Left forelimb (tissue), 1 donor: ENCODE measurements around the gene MED17.
"Not testable (repeated sequence)": the region's sequence is repeated elsewhere in the genome, so short reads cannot be mapped to it uniquely, and the experiment has no call there.

ENCODE experiments used
- DNase-seq: peaks from one replicate; pipeline ENCODE4 v3.0.0-alpha.2; 2018; ENCODE audit warnings: low spot score

The MED17 gene

DNA sequence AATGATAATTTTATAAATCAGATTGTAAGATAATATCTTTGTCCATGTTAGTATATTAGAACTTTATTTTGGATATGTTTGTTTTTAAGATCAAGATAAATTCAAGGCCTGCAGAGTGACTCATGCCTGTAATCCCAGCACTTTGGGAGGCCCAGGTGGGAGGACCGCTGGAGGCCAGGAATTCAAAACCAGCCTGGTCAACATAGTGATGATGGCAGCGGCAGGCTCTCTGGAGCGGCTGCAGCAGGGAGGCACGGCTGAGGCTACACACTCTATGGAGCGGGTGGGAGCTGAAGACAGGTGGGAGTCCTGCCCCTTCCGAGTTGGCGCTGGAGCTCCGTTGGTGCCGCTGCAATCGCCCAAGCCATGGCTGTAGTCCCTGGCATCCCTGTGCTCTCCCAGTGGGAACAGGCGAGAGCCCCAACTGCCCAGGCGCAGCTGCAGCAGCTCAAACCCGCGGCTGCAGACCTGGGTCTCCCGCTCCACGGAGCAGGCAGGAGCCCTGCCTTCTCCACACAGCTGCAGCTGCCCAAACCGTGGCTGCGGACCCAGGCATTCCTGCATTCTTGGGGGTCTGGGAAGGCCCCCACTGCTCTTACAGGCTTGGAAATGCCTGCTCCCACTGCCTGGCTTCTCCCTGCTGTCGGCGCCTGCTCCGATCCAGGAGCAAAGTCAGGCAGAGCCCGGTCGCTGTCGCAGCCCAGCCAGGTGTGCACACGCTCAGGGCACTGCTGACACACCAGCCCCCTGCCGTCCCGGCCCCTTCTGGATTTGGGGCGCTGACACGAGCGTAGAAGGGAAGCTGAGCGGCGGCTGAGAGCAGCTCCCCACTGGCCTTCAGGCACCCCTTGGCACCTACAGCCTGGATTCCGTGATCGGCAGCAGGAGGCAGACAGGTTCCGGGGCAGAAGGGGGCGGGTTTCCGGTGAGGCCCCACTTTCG is 25.9 kb upstream of the MED17 start:
- no peak for DNase-seq

GRCh38 chr11:93759123-93759522 is 25.0 kb upstream of the MED17 start:
- not testable (repeated sequence) for DNase-seq

GRCh38 chr11:93761910-93762309 is 22.2 kb upstream of the MED17 start:
- DNase-seq: no peak

DNA sequence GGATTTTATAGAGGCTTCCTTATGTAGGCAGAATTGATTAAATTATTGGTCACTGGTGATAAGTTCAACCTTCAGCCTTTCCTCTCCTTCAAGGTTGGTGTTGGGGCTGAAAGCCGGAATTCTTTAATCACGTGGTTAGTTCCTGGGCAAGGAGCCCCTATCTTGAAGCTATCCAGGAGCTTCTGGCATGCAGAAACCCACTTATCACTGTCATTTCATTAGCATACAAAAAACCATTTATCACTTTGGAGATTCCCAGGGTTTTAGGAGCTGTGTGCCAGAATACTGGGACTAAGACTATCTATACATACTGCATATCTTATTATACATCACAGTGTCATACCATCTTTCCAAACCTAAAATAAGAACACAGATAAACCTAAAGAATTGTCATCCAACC is 18.5 kb upstream of the MED17 start:
- DNase-seq: no peak

GRCh38 chr11:93766504-93766903 is 17.6 kb upstream of the MED17 start:
- no peak for DNase-seq

GRCh38 chr11:93767018-93767417 is 17.1 kb upstream of the MED17 start:
- DNase-seq: no peak

GRCh38 chr11:93770160-93770559 is 13.9 kb upstream of the MED17 start:
- no peak for DNase-seq

GRCh38 chr11:93772123-93772522 is 12.0 kb upstream of the MED17 start:
- DNase-seq: no peak

DNA sequence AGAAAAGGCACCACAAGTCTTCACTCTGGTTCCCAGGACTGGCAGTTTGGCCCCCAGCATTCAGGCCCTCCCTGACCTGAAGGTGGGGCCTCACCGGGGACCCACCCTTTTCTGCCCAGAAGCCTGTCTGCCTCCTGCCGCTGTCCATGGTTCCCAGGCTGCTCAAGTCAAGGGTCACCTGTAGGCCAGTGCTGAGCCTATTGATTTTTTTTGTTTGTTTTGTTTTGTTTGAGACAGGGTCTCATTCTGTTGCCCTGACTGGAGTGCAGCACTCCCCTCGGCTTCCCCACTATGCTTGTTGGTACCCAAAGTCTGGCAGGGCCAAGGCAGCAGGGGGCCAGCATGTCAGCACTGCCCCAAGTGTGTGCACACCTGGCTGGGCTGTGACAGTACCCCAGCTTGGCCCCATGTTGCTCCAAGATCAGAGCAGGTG is 11.0 kb upstream of the MED17 start:
- DNase-seq: no peak

DNA sequence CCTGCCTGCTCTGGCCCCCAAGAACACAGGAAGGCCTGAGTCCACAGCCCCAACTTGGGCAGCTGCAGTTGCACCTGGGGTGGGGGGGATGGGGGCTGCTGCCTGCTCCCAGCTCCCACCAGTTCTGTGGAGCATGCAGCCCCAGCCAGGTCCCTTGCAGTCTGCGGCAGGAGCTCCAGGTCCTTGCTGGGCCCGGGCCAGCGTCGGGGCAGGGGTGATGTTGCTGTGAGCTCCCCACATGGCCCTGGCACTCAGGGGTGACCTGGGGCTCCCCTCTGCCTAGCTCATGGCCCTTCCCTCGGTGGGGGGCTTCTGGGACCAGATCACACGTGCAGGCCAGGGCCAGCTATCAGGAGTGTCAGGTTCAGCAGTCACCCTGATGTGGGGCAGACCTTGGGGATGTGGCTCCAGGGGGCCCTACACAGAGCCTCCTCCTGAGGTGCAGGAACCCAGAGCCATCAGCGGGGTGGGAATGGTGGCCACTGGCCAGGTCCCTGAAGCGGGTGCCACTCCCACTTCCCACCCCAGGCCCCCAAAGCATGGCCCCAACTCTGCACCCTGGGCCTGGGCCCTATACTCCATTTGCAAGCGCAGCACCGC is 10.4 kb upstream of the MED17 start:
- DNase-seq: no peak

- DNase-seq: not testable (repeated sequence)
Observed at GRCh38 chr11:93774560-93774959, 9.5 kb upstream of the MED17 start.

DNA sequence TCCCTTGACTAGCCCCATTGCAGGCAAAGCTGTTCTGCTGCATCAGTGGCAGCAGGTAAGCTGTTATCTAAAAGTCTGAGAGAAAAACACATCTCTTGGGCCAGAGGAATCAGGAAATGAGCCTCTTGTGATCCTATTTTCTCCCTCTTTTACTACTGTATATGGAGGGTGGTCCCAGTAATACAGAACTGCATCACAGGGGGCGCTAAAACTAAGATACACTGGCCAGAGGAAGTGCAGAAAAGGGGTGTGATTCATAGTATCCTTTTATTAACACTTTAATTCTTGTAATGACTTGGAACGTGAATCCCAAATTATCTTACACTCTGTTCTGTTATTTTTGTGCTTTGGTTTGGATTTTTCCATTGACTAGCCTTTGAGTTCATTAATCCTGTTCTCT is 8.8 kb upstream of the MED17 start:
- DNase-seq: no peak

- no peak for DNase-seq
Observed at GRCh38 chr11:93783362-93783761, 720 bp upstream of the MED17 start.

DNA sequence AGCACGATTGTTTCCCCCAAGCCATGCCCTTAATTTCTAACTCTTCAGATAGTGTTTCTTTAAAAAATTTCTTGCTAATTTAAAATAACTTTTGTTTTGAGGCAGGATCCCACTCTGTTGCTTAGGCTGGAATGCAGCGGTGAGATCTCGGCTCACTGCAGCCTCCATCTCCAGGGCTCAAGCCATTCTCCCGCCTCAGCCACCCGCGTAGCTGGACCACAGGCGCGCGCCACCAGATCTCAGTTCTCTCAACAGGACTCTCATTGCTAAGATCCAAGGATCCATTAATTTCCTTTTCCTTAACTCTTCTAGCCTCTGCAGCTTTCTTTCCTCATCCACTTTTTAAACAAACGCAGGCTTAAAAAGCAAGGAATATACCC is 327 bp upstream of the MED17 start:
- DNase-seq: no peak

DNA sequence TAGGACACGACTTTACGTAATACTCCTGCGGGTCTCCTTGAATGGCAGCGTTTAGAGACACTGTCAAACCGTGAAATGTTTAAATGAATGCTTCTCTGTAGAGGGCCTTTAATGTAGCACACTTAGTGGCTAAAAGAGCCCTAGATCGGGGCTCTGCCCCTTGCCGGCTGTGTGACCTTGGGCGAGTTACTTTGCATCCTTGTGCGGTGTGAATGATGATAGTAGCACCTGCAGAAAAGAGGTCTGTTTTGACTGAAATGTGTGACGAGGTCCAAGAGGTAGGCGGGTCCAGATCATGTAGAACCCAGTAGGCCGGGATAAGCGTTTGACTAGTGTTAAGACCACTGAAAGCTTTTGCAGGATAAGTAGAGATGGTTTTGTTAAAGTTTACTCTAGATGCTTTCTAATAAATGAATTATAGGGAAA is 866 bp downstream of the MED17 start:
- no peak for DNase-seq

GRCh38 chr11:93791493-93791892 is 7.4 kb downstream of the MED17 start:
- DNase-seq: no peak

DNA sequence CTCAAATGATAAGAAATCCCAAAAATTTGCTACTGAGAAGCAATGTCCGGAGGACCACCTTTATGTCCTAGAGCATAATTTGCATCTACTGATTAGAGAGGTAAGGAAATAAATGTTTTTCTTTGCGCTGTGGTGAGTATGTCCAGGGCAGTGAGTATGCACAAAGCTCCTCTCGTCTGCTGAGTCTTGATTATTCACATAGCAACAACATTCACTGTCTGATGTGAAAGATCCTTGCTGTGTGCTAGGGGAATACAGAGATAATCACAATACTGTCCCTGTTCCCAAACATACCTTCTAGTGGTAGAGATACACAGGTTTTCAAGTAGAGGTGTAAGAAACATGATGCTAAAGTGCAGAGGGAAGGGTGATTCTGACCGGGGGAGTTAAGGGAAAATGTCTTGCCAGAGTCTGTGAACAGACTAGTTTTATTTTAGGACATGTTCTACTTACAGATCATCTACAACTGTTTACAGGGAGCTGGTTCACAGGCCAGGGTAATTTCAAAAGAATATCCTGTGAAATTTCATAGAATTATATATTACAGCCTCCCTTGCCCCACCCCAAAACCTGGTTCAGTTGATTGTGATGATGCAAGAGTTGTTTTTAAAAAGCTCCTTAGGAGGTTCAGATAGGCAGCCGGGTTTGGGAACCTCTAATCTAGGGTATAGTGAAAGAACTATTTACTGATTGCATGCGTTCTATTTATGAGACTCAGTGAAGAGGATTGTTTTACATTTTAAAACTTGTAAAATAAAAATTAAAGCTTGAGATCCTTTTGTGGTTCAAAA is 12.6 kb downstream of the MED17 start:
- DNase-seq: no peak

- DNase-seq: no peak
Observed at GRCh38 chr11:93801366-93801765, 17.3 kb downstream of the MED17 start.

DNA sequence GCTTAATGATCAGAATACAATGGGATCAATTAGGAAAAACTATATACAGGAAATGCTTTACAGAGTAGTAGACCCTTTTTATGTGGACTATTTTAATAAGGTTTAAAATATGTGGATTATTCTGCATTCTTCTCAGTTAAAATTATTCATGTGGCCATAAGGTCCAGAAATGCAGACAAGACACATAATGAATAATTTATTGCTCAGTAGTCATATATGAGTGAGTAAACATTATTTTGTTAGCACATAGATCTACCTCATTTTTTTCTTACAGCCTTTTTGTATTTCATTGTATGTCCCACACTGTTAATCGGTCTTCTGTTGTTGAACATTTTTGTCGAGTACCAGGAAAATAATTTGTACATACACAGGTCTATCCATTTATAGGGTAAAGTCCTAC is 20.8 kb downstream of the MED17 start:
- DNase-seq: no peak

- DNase-seq: no peak
Observed at GRCh38 chr11:93807980-93808379, 23.9 kb downstream of the MED17 start.

GRCh38 chr11:93813974-93814373 is 29.9 kb downstream of the MED17 start:
- DNase-seq: no peak

DNA sequence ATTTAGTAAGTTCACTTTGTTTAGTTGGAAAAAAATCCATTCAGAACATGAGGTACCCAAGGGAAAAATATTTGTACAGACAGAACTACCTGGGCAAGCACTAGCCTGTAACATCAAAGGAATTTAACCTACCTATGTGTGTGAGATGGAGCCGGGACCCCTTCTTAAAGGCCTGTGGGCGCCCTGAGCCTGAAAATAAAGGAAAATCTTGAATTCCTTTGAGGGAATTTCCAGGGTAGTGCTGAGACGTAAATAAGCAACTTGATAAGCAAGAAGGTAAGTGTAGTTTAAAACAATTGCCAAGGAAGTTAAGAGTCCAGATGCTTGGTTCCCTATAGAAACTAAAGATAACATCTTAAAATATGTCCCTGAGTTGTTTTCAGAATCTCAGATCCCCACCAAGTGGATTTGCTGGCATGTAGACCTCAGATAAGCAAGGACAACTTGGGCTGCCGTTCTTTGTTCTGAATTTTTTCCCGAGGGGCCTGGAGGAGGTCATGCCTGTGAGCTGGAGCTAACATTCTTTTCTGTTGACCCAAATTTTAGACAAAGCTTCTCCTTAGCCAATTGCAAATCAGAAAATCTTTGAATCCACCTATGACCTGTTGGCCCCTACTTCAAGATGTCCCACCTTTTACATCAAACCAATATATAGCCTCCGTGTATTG is 31.0 kb downstream of the MED17 start:
- DNase-seq: no peak
